GM23248 (cell line): ENCODE data around the gene MYOM3.

Experiments
- EZH2 ChIP-seq: fragments of 200-600 bp; sonication (generic); IDR thresholded peaks from 2 replicates; pipeline ENCODE4 v1.6.1; 2018; ENCODE audit warnings: antibody characterized with exemption, mild to moderate bottlenecking; ENCODE audit not compliant: insufficient read depth, poor library complexity, severe bottlenecking
- EZH2phosphoT487 ChIP-seq: fragments of 200-600 bp; sonication (generic); IDR thresholded peaks from 2 replicates; pipeline ENCODE4 v1.6.1; 2018; ENCODE audit warnings: antibody characterized with exemption, moderate library complexity, mild to moderate bottlenecking, low read depth; ENCODE audit not compliant: insufficient read depth

- TF ChIP-seq EZH2phosphoT487 (no peak), EZH2 (no peak)
These were observed 13.8 kb downstream of the MYOM3 start for GRCh38 chr1:24098102-24098501.
